LNCAP (cell line): ENCODE results near the gene WBP2.

Experiments
- TF ChIP-seq, protein P1 (sequence below): fragments of 450-650 bp; IDR thresholded peaks from 2 replicates; pipeline ENCODE4 v1.5.1; 2017; ENCODE audit warnings: mild to moderate bottlenecking

The WBP2 gene

DNA sequence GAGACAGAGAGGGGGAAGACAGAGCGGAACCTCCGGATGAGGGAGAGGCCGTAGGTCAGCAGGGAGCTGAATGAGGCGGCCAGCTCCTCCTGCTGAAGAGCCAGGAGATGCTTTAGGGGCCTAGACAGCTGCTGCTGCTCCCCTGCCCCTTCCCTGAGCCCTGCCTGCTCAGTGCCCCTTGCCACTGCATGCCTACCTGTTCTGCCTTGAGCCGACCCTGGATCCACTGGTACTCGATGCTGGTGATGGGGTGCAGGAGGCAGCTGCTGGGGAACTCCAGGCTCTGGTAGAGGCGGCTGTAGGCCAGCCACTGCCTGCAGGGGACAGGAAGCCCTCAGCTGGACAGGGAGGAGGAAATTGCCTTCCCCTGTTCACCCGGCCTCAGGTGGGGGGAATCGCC is 18.5 kb downstream of the WBP2 start:
- TF ChIP-seq, protein P1, sequence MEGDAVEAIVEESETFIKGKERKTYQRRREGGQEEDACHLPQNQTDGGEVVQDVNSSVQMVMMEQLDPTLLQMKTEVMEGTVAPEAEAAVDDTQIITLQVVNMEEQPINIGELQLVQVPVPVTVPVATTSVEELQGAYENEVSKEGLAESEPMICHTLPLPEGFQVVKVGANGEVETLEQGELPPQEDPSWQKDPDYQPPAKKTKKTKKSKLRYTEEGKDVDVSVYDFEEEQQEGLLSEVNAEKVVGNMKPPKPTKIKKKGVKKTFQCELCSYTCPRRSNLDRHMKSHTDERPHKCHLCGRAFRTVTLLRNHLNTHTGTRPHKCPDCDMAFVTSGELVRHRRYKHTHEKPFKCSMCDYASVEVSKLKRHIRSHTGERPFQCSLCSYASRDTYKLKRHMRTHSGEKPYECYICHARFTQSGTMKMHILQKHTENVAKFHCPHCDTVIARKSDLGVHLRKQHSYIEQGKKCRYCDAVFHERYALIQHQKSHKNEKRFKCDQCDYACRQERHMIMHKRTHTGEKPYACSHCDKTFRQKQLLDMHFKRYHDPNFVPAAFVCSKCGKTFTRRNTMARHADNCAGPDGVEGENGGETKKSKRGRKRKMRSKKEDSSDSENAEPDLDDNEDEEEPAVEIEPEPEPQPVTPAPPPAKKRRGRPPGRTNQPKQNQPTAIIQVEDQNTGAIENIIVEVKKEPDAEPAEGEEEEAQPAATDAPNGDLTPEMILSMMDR, result no peak

DNA sequence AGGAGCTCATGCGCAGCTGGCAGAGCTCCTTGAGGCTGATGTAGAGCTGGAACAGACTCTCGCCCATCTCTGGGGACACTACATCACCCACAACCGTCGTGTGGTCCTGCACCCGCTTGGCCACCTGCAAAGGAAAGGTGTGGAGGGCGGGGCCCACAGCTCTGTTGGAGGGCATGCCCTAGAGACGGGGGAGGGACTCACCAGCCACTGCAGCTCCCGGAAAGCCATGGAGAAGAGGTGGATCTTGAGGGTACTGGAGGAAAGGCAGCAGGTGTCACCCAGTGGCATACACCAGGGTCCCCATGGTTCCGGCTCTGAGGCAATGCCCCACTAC is 19.5 kb downstream of the WBP2 start:
- TF ChIP-seq, protein P1, result no peak

DNA sequence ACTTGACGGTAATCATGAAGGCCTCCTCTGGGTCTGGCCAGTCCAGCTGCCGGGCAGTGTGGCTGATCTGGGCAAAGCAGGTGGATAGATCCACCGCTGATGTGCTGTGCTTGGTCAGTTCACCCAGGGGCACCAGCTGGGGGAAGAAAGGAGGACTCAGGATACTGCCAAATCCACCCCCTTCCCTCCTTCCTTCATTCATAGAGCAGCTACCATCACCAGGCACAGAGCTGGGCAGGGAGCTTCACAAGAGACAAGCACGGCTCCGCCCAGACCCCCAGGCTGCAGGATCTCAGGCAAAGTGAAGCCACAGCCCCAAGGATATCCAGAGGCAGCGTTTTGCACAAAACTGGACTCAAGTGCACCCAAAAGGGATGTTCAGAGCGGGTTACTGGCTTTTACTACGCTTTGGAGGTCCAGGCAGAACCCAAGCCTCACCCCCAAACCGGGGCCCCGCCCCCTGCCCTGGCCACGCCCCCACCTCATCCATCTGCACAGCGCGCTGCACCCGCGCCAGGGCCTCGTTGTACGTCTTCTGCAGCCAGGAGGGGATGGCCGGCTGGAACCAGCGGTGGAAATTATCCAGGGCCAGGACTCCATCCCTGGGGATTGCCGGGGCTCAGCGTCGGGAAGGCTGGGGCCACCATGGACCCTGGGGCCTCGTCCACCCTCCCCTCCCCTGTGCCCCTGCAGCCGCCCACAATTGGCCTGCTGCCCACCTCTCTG is 20.0 kb downstream of the WBP2 start:
- TF ChIP-seq, protein P1, result no peak

DNA sequence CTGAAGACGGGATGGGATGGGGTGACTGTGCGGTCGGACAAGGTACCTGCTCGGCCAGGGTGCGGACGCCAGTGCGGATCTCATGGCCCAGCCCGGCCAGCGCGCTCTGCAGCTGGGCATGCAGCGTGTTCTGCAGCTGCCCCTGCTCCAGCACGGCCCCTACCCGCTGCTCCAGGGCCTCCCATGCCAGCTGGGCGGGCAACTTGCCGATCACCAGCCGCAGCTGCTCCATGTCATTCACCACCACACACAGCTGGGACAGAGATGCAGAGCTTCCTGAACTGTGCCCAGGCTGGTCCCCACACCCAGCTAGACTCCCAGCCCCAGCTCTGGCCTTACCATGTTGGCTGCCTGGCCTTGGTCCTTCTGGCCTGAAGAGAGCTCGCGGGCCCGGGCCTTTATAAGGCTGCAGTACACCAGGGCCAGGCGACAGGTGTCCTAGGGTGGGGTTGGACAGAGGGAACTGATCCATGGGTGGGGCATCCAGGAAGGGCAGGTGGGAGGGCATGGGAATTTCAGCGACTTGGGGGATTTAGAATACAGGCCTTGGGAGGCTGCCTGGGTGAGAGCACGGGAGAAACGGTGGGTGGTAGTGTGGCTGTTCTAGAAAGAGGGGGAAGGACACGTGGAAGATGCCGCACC is 20.7 kb downstream of the WBP2 start:
- TF ChIP-seq, protein P1, result no peak

DNA sequence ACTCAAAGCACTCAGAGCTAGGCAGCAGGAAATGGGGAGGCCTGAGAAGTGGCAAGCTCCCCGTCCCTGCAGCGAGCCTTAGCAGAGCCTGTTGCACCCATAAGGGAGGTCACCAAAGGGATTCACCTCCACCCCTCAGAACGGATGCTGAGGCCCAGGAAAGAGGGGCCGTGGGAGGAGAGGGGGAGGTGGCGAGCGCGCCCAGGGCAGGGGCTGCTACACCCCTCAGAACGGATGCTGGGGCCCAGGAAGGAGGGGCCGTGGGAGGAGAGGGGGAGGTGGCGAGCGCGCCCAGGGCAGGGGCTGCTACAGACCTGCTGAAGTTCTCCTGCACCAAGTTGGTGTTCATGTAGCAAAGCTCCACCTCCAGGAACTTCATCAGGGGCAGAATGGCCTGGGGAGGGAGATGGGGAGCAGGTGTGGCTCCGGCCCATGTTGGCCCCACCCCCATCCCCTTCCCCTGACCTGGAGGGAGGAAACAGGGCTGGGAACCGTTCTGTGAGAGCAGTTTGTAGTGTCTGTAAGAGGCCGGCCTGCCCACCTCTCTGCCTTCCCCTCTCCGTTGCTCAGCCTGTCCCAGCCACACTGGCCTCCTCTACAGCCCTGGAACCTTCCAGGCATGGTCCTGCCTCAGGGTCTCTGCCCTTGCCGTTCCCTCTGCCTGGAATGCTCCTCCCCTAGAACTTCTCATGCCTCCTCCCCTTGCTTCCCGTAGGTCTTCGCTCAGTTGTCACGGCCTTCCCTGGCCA is 22.3 kb downstream of the WBP2 start:
- TF ChIP-seq, protein P1, result no peak

DNA sequence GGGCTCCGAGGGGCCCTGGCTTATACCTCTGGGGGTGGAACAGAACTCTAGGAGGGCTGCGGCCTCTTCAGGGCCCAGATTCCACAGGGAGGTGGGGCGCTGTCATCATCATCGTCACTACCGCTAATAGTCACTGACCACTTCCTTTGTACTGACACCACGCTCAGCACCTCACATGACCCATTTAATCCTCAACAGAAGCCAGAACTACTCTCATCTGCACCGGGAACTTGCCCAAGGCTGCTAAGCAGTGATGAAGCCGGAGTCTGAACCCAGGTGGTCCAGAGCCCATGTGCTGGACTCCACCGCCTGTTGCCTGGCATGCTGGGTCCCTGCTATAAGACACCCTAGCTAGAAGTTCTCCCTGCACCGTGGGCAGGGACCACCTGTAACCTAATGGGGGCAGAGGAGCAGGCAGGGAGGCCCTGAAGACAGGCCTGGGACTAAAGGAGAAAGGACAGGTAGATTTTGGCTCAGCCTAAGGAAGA is 22.9 kb downstream of the WBP2 start:
- TF ChIP-seq, protein P1, result no peak

DNA sequence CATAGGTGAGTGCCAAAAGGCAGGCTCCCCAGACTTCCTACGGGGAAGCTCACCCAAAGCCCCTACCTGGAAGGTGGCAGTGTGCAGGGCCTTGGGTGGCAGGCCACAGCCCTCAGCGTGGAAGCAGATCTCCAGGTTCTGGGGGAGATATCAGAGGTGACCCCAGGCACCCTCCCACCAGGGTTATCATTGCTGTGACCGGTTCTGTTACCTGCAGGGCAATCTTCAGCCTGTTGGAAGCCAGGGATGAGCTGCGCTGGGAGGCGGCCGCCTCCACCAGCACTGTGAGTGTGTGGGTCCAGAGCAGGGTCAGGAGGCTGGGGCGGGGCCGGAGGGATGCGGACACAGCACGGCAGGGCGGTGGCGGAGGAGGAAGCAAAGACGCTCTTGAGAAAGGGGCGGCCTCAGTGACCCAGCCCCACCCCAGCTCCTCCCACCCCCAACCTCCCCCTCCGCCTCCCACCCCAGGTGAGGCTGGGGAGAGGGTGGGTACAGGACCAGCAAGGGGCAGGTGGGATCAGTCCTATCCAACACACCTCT is 24.0 kb downstream of the WBP2 start:
- TF ChIP-seq, protein P1, result no peak
